Adrenal gland (tissue), 5 donors: ENCODE measurements around the gene AQP10.

Experiments used
- CTCF ChIP-seq, 6 experiments: fragments of 450-650 bp in 4 of 6; fragments of 200-600 bp in 2 of 6; sonication (generic) in 1 of 6; IDR thresholded peaks; 1 replicate in 5 of 6; 2 replicates in 1 of 6; pipeline versions ENCODE4 v1.5.1 to v1.8.0; 2016 to 2021; ENCODE audit warnings: antibody characterized with exemption in 6 of 6, mild to moderate bottlenecking in 2 of 6, moderate library complexity in 1 of 6
- POLR2A ChIP-seq, 2 donors: fragments of 450-650 bp; IDR thresholded peaks; one replicate each; pipeline ENCODE4 v1.6.1; 2017; ENCODE audit warnings: antibody characterized with exemption in 2 of 2, mild to moderate bottlenecking in 2 of 2, moderate library complexity in 1 of 2
- donor health status: DM: no; HTN: no; CAD: no.

- TF ChIP-seq CTCF (IDR thresholded peaks at IDR 0.05) (peak in 1 of 6 experiments; percentile 1), POLR2A (IDR thresholded peaks at IDR 0.05) (peak in 1 of 2 donors; percentile 37)
Observed at GRCh38 chr1:154352581-154353459, 31.9 kb downstream of the AQP10 start.
